HS-5 (cell line): ENCODE data around the gene ANO4.

Experiments
- DNase-seq: peaks from one replicate; pipeline ENCODE4 v3.0.0-alpha.2; 2012; ENCODE audit warnings: low read depth

Gene ANO4

DNA sequence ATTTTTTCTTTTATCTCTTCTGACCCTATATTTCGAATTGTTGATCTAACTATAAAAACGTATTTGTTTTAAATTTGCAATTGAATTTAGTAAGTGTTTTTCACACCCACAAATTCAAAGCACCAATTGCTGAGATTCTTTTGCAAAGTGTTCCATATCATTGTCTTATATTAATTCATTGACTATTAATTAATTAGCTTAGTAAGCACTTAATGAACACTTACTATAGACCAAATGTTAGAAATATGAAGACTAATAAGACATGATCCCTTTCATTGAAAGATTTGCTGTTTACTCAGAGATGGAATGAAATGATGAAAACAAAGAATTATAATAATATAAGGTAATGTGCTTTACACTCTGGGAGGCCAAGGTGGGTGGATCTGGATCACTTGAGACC, 14.2 kb downstream of the ANO4 start:
- DNase-seq, result no peak

DNA sequence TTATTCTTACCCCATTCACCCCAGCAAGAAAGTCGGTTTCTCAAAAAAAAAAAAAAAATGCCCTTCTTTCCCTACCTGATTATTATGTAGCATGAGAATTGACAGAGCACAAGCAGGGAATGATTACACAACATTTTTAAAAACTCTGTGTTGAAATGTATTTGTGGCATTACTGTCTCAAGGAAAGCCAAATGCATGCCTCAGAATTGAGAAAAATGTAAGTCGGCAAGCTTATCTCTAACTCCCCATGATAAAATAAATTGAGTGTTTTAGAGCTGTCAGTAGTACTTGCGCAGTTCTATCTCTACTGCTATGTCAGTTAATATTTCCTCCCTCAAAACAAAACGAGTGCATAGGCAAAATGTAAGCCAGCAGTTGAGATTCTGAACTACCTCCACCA, 25.7 kb downstream of the ANO4 start:
- DNase-seq, result no peak

DNA sequence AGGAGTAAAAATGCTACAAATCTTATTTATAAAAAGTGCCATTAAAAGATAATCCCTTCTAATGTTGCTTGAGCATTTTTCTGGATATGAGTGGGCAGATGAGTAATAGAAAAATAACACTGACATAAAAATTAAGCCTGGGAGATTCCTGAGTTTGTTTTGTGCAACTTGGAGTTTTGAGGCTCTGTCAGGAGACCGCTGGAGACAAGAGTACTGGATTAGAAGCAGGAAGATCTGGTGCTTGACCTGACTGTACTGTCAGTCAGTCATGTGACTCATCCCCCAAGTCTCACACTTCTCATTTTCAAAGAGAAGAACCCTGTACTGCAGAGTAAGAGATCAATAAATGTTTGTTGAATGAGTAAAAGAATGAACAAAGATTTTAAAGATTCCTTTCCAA, 29.4 kb downstream of the ANO4 start:
- peak; percentile 72 for DNase-seq

DNA sequence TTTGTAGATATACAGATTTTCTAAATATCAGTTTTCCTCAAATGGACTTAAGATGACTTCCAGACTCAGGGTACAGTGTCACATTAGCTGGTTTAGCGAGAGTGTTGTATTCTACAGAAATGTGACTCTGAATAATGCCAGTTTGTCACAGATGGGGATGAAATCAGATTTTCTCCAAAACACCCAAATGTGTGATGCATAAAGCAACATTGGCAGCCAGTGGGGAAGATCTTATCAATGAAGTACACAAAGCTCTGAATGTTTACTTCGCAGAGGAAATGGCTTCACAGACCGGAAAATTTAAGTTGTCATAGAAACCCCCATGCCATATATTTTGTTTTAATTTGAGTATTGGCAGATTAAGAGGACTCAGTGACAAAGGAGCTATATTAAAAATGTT, 29.9 kb downstream of the ANO4 start:
- DNase-seq, result no peak

DNA sequence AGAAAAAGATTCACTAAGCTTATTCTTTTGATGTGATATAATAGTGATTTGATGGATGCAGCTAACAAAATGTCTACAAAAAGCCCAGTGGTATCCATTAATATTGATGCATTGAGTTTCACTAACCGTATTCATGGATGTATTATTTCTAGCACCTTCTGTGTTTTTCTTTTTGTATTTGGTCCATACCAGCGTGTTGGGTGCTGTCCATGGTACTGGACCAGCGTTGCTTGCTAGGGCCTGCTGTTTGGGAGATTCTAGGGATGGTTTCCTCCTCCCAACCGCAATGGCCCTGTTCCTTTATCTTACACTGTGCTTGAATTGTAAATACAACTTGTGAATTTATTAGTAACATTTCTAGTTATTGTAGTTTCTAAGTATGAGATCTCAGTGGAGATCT, 31.7 kb downstream of the ANO4 start:
- DNase-seq, result no peak

DNA sequence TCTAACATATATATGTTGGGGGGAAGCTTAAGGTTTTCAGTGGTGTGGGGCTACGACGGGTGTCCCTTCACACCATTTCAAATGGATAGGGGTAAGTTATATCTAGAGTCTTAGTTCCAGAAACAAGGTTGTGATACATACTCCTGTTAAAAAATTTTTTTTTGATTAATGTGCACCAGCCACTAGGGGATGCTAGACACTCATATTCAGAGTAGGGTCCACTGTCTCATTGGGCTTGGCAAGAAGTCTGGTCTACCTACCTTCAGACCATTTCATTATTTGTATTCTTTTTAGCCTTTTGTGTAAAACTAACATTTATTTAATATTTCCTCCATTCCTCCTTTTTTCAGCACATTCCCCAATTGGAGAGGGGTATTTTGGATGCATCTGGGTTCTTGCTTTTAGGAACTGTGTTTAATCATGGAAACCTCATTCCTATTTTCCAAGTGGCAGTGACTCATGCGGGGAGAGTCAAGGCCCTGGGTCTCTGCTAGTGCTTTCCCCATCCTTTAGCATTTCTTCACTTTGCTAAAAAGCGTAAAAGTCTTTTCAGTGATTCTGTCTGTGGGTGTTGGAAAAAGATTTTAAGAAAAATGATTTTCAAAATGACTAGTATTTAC, 33.4 kb downstream of the ANO4 start:
- DNase-seq, result peak; percentile 16

DNA sequence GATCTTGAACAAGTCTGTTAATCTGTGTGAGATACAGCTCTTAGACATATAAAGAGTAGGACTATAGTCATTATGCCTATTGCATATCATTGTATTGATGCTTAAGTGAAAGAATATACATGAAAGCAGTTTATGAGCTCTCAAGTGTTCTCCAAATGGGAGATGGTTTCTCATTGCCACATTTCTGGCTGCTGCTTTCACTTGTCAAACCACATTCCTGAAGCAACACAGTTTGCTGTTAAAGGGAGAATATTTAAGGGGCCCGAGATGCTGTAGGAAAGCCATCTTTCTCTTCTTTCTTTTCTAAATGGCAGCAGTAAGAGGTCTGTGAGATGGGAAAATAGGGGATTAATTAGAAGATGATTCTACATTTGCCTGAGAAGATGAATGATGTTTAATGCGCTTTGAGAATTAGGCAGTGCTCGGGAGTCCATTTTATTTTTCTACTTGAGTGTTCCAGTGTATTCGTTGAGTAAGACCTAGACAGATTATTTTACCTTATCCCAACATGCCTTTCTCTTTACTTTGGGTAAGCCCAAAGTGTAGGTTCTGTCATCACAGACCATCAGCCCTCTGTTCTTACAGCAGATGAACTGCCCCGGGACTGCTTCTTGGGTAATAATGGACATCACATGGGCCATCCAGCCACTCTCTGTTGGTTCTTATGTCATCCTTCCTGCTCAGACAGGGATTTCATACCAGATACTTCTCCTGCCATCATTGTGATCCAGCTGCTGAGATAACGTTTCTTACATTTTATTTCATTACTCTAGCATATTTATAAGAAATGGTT, 35.6 kb downstream of the ANO4 start:
- DNase-seq, result no peak

DNA sequence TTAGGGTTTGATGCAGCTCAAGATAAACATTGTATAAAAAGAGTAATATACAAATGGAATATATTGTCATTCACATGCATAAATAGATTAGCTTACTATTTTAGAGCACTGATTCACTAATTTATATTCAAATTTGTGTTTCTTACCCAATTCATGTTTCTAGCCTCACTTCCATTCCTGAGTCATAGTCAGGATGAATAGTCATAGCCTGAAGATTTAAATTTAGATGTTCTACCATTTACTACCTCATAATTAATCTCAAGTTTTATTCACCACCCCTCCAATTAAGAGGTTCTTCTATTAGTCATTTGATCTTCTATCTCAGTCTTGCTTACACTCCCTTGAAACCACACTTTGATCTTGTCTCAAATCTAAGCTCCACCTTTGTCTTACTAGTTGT, 38.7 kb downstream of the ANO4 start:
- DNase-seq, result no peak

DNA sequence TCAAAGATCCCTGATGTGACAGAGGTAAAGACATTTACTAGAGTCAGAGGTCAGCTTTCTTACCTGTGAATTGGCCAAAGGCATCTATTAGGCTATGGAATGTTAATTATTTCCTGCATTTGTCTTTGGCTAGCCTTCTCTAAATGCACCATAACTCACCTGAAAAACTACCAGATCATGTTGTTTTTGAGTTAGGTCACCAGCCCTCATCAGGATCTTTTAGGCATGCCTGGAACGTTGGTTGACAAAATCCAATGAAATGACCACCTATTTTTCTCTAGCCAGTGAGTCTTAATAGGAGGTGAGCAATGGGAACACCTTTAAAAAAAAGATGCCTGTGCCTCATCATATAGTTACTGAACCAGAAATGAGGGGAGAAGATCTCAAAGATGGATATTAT, 46.2 kb downstream of the ANO4 start:
- no peak for DNase-seq

DNA sequence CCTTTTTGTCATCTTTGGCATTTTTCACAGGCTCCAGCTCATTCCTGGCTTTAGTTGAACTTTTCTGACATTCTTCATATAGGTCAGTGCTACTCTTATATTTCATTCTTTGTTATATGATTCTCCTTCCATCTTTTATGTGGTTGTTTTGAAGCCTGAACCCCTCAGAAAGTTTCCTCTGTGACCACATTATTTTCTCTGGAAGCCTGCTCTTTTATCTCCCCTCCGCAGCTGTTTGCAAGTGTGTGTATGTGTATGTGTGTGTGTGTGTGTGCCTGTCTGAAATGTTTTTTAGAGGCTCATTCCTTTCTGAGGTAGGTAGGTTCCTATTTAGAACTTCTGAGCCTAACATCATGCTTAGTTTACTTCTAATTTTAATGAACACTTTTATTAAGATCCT, 47.6 kb downstream of the ANO4 start:
- no peak for DNase-seq

DNA sequence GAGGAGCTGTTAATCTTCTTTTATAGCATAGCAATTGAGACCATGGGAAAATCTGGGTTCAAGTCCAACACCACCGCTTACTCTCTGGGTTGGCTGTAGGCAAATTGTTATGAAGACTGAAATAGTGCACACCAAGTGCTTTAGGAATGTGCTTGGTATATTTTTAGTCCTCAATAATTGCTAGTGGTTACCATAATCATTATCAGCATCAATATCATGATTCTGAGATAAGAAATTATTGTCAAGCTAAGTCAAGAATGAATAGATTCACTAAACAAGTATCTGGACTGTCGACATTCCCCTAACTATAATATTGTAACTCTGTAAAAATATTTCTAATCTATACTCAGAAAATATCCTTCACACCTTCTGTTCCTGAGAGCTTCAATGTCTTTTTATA, 48.5 kb downstream of the ANO4 start:
- DNase-seq, result no peak

DNA sequence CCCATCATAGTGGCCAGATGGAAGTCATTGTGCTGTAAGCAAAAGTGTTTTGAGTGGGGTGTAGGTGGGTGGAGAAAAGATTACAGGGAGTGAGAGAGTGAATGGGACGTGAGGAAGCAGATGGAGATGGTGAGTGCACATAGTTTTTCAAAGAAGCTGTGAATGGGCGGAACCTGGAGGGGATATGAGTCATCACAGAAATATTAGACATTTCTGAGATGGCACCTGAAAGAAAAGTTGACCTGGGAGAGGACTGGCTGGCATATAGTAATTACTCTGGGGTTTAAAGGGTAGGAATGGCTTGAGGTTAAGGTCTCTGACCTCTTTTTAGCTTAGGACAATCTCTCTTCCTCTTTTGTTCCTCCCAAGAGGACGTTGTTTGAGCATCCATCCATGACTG, 50.5 kb downstream of the ANO4 start:
- DNase-seq, result no peak

DNA sequence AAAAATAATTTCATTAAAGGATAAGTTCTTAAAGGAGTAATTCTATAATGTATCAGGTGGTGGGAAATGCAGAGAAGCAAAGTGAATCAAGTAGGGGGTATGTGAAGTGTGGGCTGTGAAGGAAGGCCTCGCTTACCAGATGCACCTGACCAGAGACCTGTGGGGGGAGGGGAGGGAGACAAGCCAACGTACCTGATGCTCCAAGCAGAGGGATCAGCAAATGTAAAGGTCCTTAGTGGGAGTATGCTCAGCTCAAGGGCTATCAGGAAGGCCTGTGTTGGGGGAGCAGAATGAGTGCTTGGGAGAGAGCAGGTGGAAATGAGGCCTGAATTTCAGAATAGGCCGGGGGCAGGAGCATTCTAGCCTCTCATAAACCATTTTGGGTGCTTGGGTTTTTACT, 57.1 kb downstream of the ANO4 start:
- DNase-seq, result no peak

DNA sequence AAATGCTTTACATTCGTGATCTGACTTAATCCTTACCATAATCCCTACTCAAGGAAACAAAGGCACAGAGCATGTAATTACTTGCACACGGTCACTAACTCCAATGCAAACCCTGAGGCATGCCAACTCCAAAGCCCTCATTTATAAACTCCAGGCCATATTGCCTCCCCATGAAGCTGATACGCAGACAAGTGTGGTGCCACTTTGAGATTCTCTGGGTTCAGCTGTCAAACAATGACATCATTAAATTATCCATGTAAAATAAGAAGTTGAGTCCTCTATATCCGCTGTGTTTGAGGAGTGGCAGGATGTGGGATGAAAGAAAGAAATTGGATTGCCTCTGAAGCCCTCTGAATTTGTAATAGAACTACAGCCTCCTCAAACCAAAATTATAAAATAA, 62.8 kb downstream of the ANO4 start:
- DNase-seq, result no peak

DNA sequence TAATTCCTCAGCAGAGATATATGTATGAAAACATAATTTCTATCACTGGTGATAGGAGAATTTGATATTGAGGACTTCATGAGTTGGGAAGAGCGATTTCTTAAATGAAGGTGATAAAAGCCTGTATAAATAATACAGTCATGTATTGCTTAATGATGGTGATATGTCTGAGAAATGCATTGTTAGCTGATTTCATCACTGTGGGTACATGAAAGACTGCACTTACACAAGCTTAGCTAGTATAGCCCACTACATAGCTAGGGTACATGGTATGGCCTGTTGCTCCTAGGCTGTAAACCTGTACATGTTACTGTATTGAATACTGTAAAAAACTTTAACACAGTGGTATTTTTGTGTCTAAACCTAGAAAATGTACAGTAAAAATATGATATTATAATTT, 63.4 kb downstream of the ANO4 start:
- no peak for DNase-seq

DNA sequence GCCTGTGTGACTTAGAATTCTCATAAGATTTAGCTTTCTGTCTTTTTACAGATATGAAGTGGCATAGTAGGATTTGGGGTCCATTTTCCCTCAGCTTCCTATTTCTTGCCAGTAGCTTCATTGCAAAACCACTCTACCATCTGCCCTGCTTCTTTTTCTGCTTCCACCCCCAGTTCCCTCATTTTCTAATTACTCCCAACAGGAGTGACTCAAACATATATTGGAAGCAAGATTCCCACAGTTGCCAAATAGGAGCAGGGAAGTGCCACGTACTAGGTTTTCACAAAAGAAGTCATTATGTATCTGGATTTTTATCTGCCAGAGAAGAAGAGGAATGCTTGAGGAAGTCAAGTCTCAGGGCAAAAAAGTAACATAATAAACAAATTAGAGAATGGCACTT, 64.1 kb downstream of the ANO4 start:
- DNase-seq, result peak; percentile 37

DNA sequence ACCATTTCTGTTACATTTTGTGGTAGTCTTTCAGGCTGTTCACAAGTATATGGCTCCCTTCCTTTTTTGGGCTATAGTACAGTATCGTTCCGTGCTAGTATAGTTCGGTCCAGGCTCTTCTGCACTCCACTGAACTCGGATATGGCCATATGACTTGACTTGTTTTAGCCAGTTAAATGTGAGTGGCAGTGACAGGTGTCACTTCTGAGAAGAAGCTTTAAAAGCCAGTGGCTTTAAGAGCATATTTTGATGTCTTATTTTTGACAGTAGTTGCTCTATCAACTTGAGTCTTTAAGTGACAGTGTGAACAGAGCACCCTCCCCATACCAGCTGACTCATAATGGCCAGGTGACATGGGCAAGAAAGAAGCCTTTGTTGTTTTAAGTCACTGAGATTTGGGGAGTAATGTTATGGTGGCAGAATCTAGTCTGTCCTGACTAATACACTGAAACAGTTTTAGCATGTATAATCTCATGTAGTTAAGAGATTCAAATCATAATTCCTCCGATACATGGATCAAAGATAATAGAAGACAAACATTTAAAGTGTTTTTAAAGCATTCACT, 64.6 kb downstream of the ANO4 start:
- no peak for DNase-seq

DNA sequence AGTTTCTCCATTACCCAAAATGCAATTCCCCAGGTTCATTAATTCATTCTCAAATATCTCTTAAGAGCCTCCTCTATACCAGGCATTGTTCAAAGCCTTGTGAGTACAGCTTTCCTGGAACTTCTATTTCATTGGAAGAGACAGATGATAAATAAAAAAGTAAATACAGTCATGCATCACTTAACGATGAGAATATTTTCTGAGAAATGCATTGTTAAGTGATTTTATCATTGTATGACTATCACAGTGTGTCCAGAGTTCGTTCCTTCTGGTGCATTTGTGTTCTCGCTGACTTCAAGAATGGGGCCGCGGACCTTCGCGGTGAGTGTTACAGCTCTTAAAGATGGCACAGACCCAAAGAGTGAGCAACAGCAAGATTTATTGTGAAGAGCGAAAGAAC, 66.0 kb downstream of the ANO4 start:
- DNase-seq, result no peak

DNA sequence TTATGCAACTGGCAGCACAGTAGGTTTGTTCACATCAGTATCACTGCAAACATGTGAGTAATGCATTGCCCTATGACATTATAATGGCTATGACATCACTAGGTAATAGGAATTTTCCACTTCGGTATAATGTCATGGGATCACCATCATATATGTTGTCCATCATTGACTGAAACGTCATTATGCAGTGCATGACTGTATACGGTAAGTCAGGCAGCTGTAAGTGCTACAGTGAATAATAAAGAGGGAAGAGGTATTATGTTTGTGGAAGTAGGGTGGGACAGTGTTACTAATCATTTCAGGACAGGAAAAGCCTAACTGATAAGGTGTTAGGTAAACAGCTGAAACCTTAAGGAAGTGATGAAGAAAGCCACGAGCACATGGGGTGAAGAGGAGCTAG, 68.1 kb downstream of the ANO4 start:
- no peak for DNase-seq

DNA sequence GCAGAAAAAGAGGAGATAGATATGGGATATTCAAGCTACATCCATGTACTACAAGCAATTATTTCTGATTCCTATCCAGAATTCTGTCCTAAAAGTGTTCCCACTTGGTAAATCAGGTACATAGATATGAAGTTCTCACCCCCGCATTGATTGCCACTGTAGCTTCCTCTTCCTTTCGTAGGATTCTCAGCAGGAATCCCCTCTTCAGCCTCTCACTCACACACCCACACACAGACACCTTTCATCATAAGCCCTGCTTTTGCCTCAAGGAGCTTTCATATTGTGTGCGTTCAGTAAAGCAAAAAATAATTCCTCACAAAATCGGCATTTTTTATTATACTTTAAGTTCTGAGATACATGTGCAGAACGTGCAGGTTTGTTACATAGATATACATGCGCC, 69.8 kb downstream of the ANO4 start:
- DNase-seq, result no peak

DNA sequence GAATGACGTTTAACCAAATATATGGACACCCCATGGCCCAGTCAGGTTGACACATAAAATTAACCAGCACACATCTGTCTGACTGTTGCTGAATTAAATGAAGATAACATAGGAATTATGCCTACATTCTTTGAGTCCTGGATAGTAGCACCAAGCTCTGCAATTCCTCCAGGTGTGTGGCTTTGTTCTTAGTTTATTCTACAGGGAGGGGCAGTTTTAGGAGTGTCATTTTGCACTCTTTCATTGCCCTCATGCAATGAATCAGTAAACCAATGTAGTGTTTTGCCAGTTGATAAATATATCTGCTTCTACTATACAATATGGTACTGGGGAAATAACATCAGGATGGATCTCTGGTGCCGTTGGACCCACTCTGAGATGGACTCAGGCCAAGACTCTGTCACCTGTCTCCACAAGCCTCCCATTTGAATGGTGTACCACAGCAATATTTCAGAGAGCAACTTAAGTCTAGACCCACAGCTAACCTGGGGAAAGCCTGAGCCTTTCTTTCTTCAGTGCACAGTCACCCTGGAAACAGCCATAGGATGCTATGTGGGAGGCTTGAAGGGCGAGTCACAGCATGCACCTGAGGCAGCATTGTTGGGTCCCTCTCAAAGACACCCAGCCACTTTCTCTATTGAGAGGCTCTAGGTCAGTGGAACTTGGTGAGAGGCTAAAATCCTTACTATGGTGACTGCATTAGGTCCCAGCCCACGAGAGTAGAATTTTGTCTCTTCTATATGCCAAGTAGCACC, 73.2 kb downstream of the ANO4 start:
- DNase-seq, result no peak

DNA sequence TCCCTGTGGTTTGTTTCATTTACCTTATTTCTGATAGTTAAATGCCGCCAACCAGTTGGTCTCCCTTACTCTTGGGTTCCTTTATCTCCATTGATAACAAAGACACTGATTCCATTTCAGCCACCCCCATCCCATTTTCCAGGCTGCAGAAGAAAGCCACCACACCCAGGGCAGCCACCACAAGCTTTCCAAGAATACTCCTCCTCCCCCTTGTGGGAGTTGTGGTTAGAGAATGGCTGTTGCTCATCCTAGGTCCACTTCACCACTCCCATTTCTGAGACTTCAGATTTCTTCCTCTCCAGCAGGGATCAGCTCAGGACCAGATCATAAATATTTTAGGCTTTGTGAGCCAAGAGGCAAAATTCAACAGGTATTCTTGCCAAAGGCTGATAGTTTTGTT, 73.9 kb downstream of the ANO4 start:
- DNase-seq, result peak; percentile 43

DNA sequence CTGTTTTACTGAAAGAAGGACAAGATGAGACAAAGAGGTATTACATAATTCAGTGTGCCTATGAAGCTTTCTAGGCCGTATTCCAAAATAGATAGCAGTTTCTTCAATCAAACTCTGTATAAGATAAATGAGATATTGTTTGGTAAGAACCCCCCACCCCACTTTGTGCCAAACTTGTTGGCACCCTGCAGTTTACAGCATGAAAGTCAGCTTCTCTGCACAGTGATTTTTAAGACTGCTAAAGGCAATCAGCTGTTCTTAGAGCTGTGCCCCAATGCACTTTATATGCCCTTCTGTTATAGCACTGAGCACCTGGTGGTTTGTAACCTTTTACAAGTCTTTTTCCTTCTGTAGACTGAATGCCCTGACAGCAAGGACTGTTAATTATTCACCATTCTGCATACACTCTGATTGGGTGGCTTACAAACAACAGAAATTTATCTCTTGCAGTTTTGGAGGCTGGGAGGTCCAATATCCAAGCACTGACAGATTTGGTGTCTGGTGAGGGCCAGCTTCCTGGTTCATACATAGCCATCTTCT, 76.7 kb downstream of the ANO4 start:
- no peak for DNase-seq
